Body of pancreas (tissue), 4 donors: Measurements from ENCODE around the gene SDC3.

Source experiments
- POLR2A ChIP-seq, 3 donors: fragments of 450-650 bp; IDR thresholded peaks; one replicate each; pipeline ENCODE4 v1.6.1; 2016; ENCODE audit warnings: antibody characterized with exemption in 3 of 3, mild to moderate bottlenecking in 2 of 3
- TF ChIP-seq, protein P1 (sequence below), 7 experiments: fragments of 450-650 bp in 4 of 7; fragments of 200-600 bp in 3 of 7; sonication (generic) in 3 of 7; IDR thresholded peaks; one replicate each; pipeline ENCODE4 v1.5.1; 2016 to 2019; ENCODE audit warnings: antibody characterized with exemption in 7 of 7

DNA sequence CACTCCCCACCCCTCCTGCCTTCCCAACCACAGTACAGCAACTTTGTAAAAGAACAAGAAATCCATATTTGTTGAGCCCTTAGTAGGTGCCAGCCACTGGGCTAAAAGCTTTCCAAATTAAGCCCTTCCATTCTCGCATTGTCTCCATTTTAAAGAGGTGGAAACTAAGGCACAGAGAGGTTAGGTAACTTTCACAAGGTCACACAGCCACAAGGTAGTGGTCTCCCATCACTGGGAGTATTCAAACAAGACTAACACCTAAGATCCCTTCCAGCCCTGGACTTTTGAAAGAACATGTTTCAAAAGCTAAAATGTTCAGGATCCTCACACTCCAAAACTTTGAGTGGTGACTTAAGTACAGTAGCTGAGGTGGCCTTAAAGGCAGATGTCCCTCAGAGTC lies 3.2 kb downstream of the SDC3 start:
- no peak for TF ChIP-seq POLR2A (IDR thresholded peaks at IDR 0.05)
- TF ChIP-seq, protein P1, sequence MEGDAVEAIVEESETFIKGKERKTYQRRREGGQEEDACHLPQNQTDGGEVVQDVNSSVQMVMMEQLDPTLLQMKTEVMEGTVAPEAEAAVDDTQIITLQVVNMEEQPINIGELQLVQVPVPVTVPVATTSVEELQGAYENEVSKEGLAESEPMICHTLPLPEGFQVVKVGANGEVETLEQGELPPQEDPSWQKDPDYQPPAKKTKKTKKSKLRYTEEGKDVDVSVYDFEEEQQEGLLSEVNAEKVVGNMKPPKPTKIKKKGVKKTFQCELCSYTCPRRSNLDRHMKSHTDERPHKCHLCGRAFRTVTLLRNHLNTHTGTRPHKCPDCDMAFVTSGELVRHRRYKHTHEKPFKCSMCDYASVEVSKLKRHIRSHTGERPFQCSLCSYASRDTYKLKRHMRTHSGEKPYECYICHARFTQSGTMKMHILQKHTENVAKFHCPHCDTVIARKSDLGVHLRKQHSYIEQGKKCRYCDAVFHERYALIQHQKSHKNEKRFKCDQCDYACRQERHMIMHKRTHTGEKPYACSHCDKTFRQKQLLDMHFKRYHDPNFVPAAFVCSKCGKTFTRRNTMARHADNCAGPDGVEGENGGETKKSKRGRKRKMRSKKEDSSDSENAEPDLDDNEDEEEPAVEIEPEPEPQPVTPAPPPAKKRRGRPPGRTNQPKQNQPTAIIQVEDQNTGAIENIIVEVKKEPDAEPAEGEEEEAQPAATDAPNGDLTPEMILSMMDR (IDR thresholded peaks at IDR 0.05), result no peak
